Measurements from ENCODE around the gene TULP4.

- no peak for TF ChIP-seq CTCF (optimal IDR thresholded peaks at IDR 0.05 in 1 of 3, IDR thresholded peaks at IDR 0.05 in 1 of 3, conservative IDR thresholded peaks at IDR 0.05 in 1 of 3; ENCODE audit: extremely low read depth in 1 of 3, insufficient read depth in 2 of 3, low read length in 3 of 3)
- no peak for TF ChIP-seq EZH2 (IDR thresholded peaks at IDR 0.05; ENCODE audit: low read length)
Measured at GRCh38 chr6:158460602-158461169, 148.4 kb downstream of the TULP4 start.

Measured in keratinocyte (primary cell).